Astrocyte (in vitro differentiated cells and primary cell): ENCODE data around the gene ZNF44. TPM values are rescaled to one million over a fixed set of nuclear protein-coding genes. Genes with fewer than 3 reads are reported as not detected.

Experiments
- DNase-seq: peaks from one replicate; pipeline ENCODE4 v3.0.0-alpha.2; 2010; ENCODE audit warnings: low read depth
- FAIRE-seq: peaks from 2 replicates; lab custom pipeline; 2011; peaks lifted over from hg19 to GRCh38; lab: Jason Lieb, UNC
- H2AFZ ChIP-seq: 2 replicates; pipeline ENCODE4 v1.6.0; 2012; ENCODE audit warnings: low read depth, low read length, inconsistent platforms
- H3K27ac ChIP-seq: 2 replicates; pipeline ENCODE4 v1.5.1; 2011; ENCODE audit warnings: low read depth, low read length, inconsistent platforms
- H3K27me3 ChIP-seq: 2 replicates; pipeline ENCODE4 v1.6.0; 2011; ENCODE audit warnings: low read length, inconsistent platforms; ENCODE audit not compliant: insufficient read depth
- H3K36me3 ChIP-seq: 2 replicates; pipeline ENCODE4 v1.5.1; 2011; ENCODE audit warnings: low read length, inconsistent platforms; ENCODE audit not compliant: insufficient read depth
- H3K4me1 ChIP-seq: 2 replicates; pipeline ENCODE4 v1.5.1; 2011; ENCODE audit warnings: low read length, inconsistent platforms; ENCODE audit not compliant: insufficient read depth
- H3K4me2 ChIP-seq: 2 replicates; pipeline ENCODE4 v1.6.0; 2012; ENCODE audit warnings: low read length, inconsistent platforms
- H3K4me3 ChIP-seq: 2 replicates; pipeline ENCODE4 v1.5.1; 2011; ENCODE audit warnings: low read depth, mild to moderate bottlenecking, low read length, inconsistent platforms; ENCODE audit not compliant: insufficient read depth
- H3K79me2 ChIP-seq: 2 replicates; pipeline ENCODE4 v1.6.0; 2012; ENCODE audit warnings: mild to moderate bottlenecking, low read length, inconsistent platforms; ENCODE audit not compliant: insufficient read depth
- H3K9ac ChIP-seq: 2 replicates; pipeline ENCODE4 v1.6.0; 2012; ENCODE audit warnings: mild to moderate bottlenecking, low read length, inconsistent platforms
- H3K9me3 ChIP-seq: 2 replicates; pipeline ENCODE4 v1.5.1; 2012; ENCODE audit warnings: low read depth, mild to moderate bottlenecking, low read length, inconsistent platforms; ENCODE audit not compliant: insufficient read depth
- H4K20me1 ChIP-seq: 2 replicates; pipeline ENCODE4 v1.6.0; 2012; ENCODE audit warnings: low read length, inconsistent platforms; ENCODE audit not compliant: insufficient read depth
- H3K27ac Mint-ChIP-seq: one replicate; pipeline ENCODE4 v1.8.0; 2021; ENCODE audit warnings: mild to moderate bottlenecking, mixed read lengths; ENCODE audit not compliant: unreplicated experiment
- H3K27me3 Mint-ChIP-seq: one replicate; pipeline ENCODE4 v1.8.0; 2021; ENCODE audit warnings: low read depth, mixed read lengths; ENCODE audit not compliant: unreplicated experiment
- H3K36me3 Mint-ChIP-seq: one replicate; pipeline ENCODE4 v1.8.0; 2021; ENCODE audit warnings: low read depth, mixed read lengths; ENCODE audit not compliant: unreplicated experiment
- H3K4me1 Mint-ChIP-seq: one replicate; pipeline ENCODE4 v1.8.0; 2021; ENCODE audit warnings: low read depth, mixed read lengths; ENCODE audit not compliant: unreplicated experiment
- H3K4me3 Mint-ChIP-seq: one replicate; pipeline ENCODE4 v1.8.0; 2021; ENCODE audit warnings: mild to moderate bottlenecking, moderate library complexity, mixed read lengths; ENCODE audit not compliant: unreplicated experiment
- H3K9me3 Mint-ChIP-seq: one replicate; pipeline ENCODE4 v1.8.0; 2021; ENCODE audit warnings: mild to moderate bottlenecking, mixed read lengths; ENCODE audit not compliant: unreplicated experiment
- EZH2 ChIP-seq: IDR thresholded peaks from 2 replicates; pipeline ENCODE4 v1.6.1; 2012; ENCODE audit warnings: mild to moderate bottlenecking, low read length, inconsistent platforms; ENCODE audit not compliant: insufficient read depth
- total RNA-seq: library from RNA; stranded (reverse); gene quantifications from 2 replicates; pipeline ENCODE4 v1.2.1, GENCODE V29; 2021
- TF ChIP-seq, protein P1 (sequence below): IDR thresholded peaks from 2 replicates; pipeline ENCODE4 v1.5.1; 2011; ENCODE audit warnings: low read depth, mild to moderate bottlenecking, inconsistent platforms, low read length, moderate library complexity; ENCODE audit not compliant: insufficient read depth

Gene ZNF44
- total RNA-seq, 1 donor from 2014 or later: 0.09 TPM

- no peak overlapping the region for H3K9ac ChIP-seq
These were observed 6.7 kb downstream of the ZNF44 start for GRCh38 chr19:12287958-12288500.

DNA sequence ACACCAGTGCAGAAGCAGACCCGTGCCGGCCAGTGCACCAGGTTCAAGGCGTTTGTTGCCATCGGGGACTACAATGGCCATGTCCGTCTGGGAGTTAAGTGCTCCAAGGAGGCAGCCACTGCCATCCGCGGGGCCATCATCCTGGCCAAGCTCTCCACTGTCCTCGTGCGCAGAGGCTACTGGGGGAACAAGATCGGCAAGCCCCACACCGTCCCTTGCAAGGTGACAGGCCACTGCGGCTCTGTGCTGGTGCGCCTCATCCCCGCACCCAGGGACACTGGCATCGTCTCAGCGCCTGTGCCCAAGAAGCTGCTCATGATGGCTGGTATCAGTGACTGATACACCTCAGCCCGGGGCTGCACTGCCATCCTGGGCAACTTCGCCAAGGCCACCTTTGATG is 10.1 kb downstream of the ZNF44 start:
- no peaks in the 10 kb centered on the region for H3K27me3 ChIP-seq
- no peaks in the 10 kb centered on the region for H4K20me1 ChIP-seq
- peaks cover 6% of the 10 kb centered on the region for H3K9me3 ChIP-seq
- H3K4me2 ChIP-seq: no peak overlapping the region
- H3K4me3 Mint-ChIP-seq: no peak overlapping the region
- FAIRE-seq: no peak
- H3K27ac Mint-ChIP-seq: no peak overlapping the region
- no peak overlapping the region for H3K9ac ChIP-seq
- H3K27me3 Mint-ChIP-seq: no peaks in the 10 kb centered on the region
- H3K36me3 Mint-ChIP-seq: no peaks in the 10 kb centered on the region
- H3K36me3 ChIP-seq: no peaks in the 10 kb centered on the region
- no peak overlapping the region for H3K4me3 ChIP-seq
- H3K27ac ChIP-seq: no peak overlapping the region
- H3K4me1 ChIP-seq: peaks cover 4% of the 10 kb centered on the region
- no peak overlapping the region for H2AFZ ChIP-seq
- peaks cover 65% of the 10 kb centered on the region for H3K79me2 ChIP-seq
- TF ChIP-seq EZH2: no peak
- TF ChIP-seq, protein P1, sequence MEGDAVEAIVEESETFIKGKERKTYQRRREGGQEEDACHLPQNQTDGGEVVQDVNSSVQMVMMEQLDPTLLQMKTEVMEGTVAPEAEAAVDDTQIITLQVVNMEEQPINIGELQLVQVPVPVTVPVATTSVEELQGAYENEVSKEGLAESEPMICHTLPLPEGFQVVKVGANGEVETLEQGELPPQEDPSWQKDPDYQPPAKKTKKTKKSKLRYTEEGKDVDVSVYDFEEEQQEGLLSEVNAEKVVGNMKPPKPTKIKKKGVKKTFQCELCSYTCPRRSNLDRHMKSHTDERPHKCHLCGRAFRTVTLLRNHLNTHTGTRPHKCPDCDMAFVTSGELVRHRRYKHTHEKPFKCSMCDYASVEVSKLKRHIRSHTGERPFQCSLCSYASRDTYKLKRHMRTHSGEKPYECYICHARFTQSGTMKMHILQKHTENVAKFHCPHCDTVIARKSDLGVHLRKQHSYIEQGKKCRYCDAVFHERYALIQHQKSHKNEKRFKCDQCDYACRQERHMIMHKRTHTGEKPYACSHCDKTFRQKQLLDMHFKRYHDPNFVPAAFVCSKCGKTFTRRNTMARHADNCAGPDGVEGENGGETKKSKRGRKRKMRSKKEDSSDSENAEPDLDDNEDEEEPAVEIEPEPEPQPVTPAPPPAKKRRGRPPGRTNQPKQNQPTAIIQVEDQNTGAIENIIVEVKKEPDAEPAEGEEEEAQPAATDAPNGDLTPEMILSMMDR: no peak
- no peak for DNase-seq
- H3K4me1 Mint-ChIP-seq: no peaks in the 10 kb centered on the region
- H3K9me3 Mint-ChIP-seq: peaks cover 7% of the 10 kb centered on the region

More at GRCh38 chr19:12287958-12288500, 6.7 kb downstream of the ZNF44 start:
- Histone ChIP-seq H3K9me3 (no peaks in the 10 kb centered on the region), H4K20me1 (peaks cover under 1% of the 10 kb centered on the region), H2AFZ (no peak overlapping the region), H3K4me3 (no peak overlapping the region), H3K79me2 (peaks cover 59% of the 10 kb centered on the region), H3K36me3 (no peaks in the 10 kb centered on the region), H3K27me3 (no peaks in the 10 kb centered on the region), H3K4me2 (no peak overlapping the region), H3K4me1 (peaks cover 4% of the 10 kb centered on the region), H3K27ac (no peak overlapping the region)
- H3K27me3 Mint-ChIP-seq: no peaks in the 10 kb centered on the region
- H3K9me3 Mint-ChIP-seq: peaks cover 9% of the 10 kb centered on the region
- DNase-seq (no peak), FAIRE-seq (no peak)
- H3K27ac Mint-ChIP-seq: no peak overlapping the region
- TF ChIP-seq EZH2: no peak
- TF ChIP-seq, protein P1: no peak
- no peak overlapping the region for H3K4me3 Mint-ChIP-seq
- no peaks in the 10 kb centered on the region for H3K4me1 Mint-ChIP-seq
- H3K36me3 Mint-ChIP-seq: no peaks in the 10 kb centered on the region

- peaks cover 7% of the 10 kb centered on the region for H3K9me3 Mint-ChIP-seq
- peaks cover 64% of the 10 kb centered on the region for H3K79me2 ChIP-seq
- no peak for DNase-seq
These were observed 10.5 kb downstream of the ZNF44 start for GRCh38 chr19:12284226-12284625.

More at GRCh38 chr19:12284226-12284625, 10.5 kb downstream of the ZNF44 start:
- no peak for FAIRE-seq
- H3K9ac ChIP-seq: no peak overlapping the region
- H3K27ac Mint-ChIP-seq: no peak overlapping the region
- no peak overlapping the region for H3K27ac ChIP-seq
- H3K4me3 ChIP-seq: no peak overlapping the region
- H3K36me3 ChIP-seq: no peaks in the 10 kb centered on the region
- H3K4me2 ChIP-seq: no peak overlapping the region
- H3K4me1 Mint-ChIP-seq: no peaks in the 10 kb centered on the region
- no peak overlapping the region for H3K4me3 Mint-ChIP-seq
- no peaks in the 10 kb centered on the region for H3K36me3 Mint-ChIP-seq
- H4K20me1 ChIP-seq: no peaks in the 10 kb centered on the region
- peaks cover 6% of the 10 kb centered on the region for H3K9me3 ChIP-seq
- no peaks in the 10 kb centered on the region for H3K27me3 Mint-ChIP-seq
- H3K27me3 ChIP-seq: no peaks in the 10 kb centered on the region
- no peak overlapping the region for H2AFZ ChIP-seq
- TF ChIP-seq EZH2: no peak
- TF ChIP-seq, protein P1: no peak
- peaks cover 3% of the 10 kb centered on the region for H3K4me1 ChIP-seq
